ENCODE measurements around the gene HTRA3. TPM values are rescaled to one million over a fixed set of nuclear protein-coding genes. Genes with fewer than 3 reads are reported as not detected.

The HTRA3 gene
- total RNA-seq (1.5 TPM), polyA plus RNA-seq (2.1 TPM)
- long read RNA-seq, donor 1 = 0 reads
- long read RNA-seq, donor 2 = 0 reads
- long read RNA-seq, donor 3 = 0 reads
- long read RNA-seq, donor 4 = 0 reads
- long read RNA-seq, donor 5 = 0 reads
- long read RNA-seq, donor 6, partial matches to known transcripts = 0 of 2 reads
- long read RNA-seq, donor 6, other reads (novel, unspliced or antisense) = 0 of 2 reads
- long read RNA-seq, donor 7 = 0 reads
- long read RNA-seq, donor 8, partial matches to known transcripts = 0 of 1 reads
- long read RNA-seq, donor 8, other reads (novel, unspliced or antisense) = 0 of 1 reads
- long read RNA-seq, donor 9 = 0 reads
- long read RNA-seq, donor 10 = 0 reads

- Histone ChIP-seq H3K27ac (ENCODE audit: low read depth in 1 of 2, low read length in 1 of 2) (no peak within 1 kb of the TSS), H3K4me3 (ENCODE audit: low read length in 2 of 2) (peak within 1 kb of the TSS in 1 of 2 donors; percentile 21), H3K9me3 (ENCODE audit: control insufficient read depth in 2 of 2, insufficient read depth in 1 of 2, low read length in 1 of 2) (peaks cover 0 to 2% of the 10 kb centered on the region in 2 donors), H3K36me3 (ENCODE audit: control insufficient read depth in 2 of 2, insufficient read depth in 2 of 2, low read length in 1 of 2) (no peaks in the 10 kb centered on the region), H3K27me3 (ENCODE audit: control insufficient read depth in 2 of 2, insufficient read depth in 1 of 2, low read length in 1 of 2) (peaks cover 44 to 62% of the 10 kb centered on the region in 2 donors), H3K4me1 (ENCODE audit: control insufficient read depth in 2 of 2, insufficient read depth in 2 of 2, low read length in 2 of 2) (peaks cover 3 to 4% of the 10 kb centered on the region in 2 donors)
- 3% methylated on average over 111 of the region's 111 CpGs for WGBS
- DNase-seq (ENCODE audit: low read depth in 6 of 9, low spot score in 9 of 9) = no peak
Measured at GRCh38 chr4:8269535-8270417, at the start of gene HTRA3. Gene HTRA3, plus strand, starts transcription at chr4:8269754. Its CDS starts 215 bp downstream, at chr4:8269969.

GRCh38 chr4:8220661-8221450 lies 48.7 kb upstream of the HTRA3 start:
- Histone ChIP-seq H3K4me3 (ENCODE audit: low read length in 2 of 2) (no peak overlapping the region), H3K27ac (ENCODE audit: low read depth in 1 of 2, low read length in 1 of 2) (peak overlapping the region; percentile 88 to 89), H3K4me1 (ENCODE audit: control insufficient read depth in 2 of 2, insufficient read depth in 2 of 2, low read length in 2 of 2) (peaks cover 62 to 78% of the 10 kb centered on the region in 2 donors), H3K27me3 (ENCODE audit: control insufficient read depth in 2 of 2, insufficient read depth in 1 of 2, low read length in 1 of 2) (no peaks in the 10 kb centered on the region), H3K9me3 (ENCODE audit: control insufficient read depth in 2 of 2, insufficient read depth in 1 of 2, low read length in 1 of 2) (peaks cover 4 to 25% of the 10 kb centered on the region in 2 donors), H3K36me3 (ENCODE audit: control insufficient read depth in 2 of 2, insufficient read depth in 2 of 2, low read length in 1 of 2) (peaks cover 78 to 92% of the 10 kb centered on the region in 2 donors)
- WGBS = 91% methylated on average over 7 of the region's 7 CpGs
- DNase-seq (ENCODE audit: low read depth in 6 of 9, low spot score in 9 of 9) = no peak

GRCh38 chr4:8221476-8221875 lies 48.1 kb upstream of the HTRA3 start:
- H3K27ac ChIP-seq (ENCODE audit: low read depth in 1 of 2, low read length in 1 of 2) = peak overlapping the region in 1 of 2 donors; percentile 89
- WGBS = 10% methylated on average over 5 of the region's 5 CpGs

GRCh38 chr4:8221985-8222384 lies 47.6 kb upstream of the HTRA3 start:
- peaks cover 4 to 25% of the 10 kb centered on the region in 2 donors for H3K9me3 ChIP-seq (ENCODE audit: control insufficient read depth in 2 of 2, insufficient read depth in 1 of 2, low read length in 1 of 2)
- peak overlapping the region; percentile 89 to 91 for H3K27ac ChIP-seq (ENCODE audit: low read depth in 1 of 2, low read length in 1 of 2)
- H3K36me3 ChIP-seq (ENCODE audit: control insufficient read depth in 2 of 2, insufficient read depth in 2 of 2, low read length in 1 of 2) = peaks cover 76 to 91% of the 10 kb centered on the region in 2 donors
- no peak for DNase-seq (ENCODE audit: low read depth in 6 of 9, low spot score in 9 of 9)
- H3K4me3 ChIP-seq (ENCODE audit: low read length in 2 of 2) = no peak overlapping the region
- H3K27me3 ChIP-seq (ENCODE audit: control insufficient read depth in 2 of 2, insufficient read depth in 1 of 2, low read length in 1 of 2) = peaks cover 0 to 1% of the 10 kb centered on the region in 2 donors
- H3K4me1 ChIP-seq (ENCODE audit: control insufficient read depth in 2 of 2, insufficient read depth in 2 of 2, low read length in 2 of 2) = peaks cover 73 to 90% of the 10 kb centered on the region in 2 donors

More at GRCh38 chr4:8221476-8221875, 48.1 kb upstream of the HTRA3 start:
- Histone ChIP-seq H3K27me3 (ENCODE audit: control insufficient read depth in 2 of 2, insufficient read depth in 1 of 2, low read length in 1 of 2) (no peaks in the 10 kb centered on the region), H3K4me3 (ENCODE audit: low read length in 2 of 2) (no peak overlapping the region), H3K36me3 (ENCODE audit: control insufficient read depth in 2 of 2, insufficient read depth in 2 of 2, low read length in 1 of 2) (peaks cover 76 to 91% of the 10 kb centered on the region in 2 donors), H3K9me3 (ENCODE audit: control insufficient read depth in 2 of 2, insufficient read depth in 1 of 2, low read length in 1 of 2) (peaks cover 4 to 25% of the 10 kb centered on the region in 2 donors), H3K4me1 (ENCODE audit: control insufficient read depth in 2 of 2, insufficient read depth in 2 of 2, low read length in 2 of 2) (peaks cover 68 to 85% of the 10 kb centered on the region in 2 donors)
- DNase-seq (ENCODE audit: low read depth in 6 of 9, low spot score in 9 of 9) = peak in 1 of 9 donors; percentile 78

- Histone ChIP-seq H3K4me3 (ENCODE audit: low read length in 2 of 2) (no peak overlapping the region), H3K36me3 (ENCODE audit: control insufficient read depth in 2 of 2, insufficient read depth in 2 of 2, low read length in 1 of 2) (peaks cover 75 to 90% of the 10 kb centered on the region in 2 donors)
Measured at GRCh38 chr4:8222609-8223388, 46.8 kb upstream of the HTRA3 start.

GRCh38 chr4:8224267-8224974 lies 45.1 kb upstream of the HTRA3 start:
- WGBS = 52% methylated on average over 12 of the region's 12 CpGs
- H3K9me3 ChIP-seq (ENCODE audit: control insufficient read depth in 2 of 2, insufficient read depth in 1 of 2, low read length in 1 of 2) = peaks cover 2 to 21% of the 10 kb centered on the region in 2 donors
- peaks cover 0 to 6% of the 10 kb centered on the region in 2 donors for H3K27me3 ChIP-seq (ENCODE audit: control insufficient read depth in 2 of 2, insufficient read depth in 1 of 2, low read length in 1 of 2)
- peak overlapping the region; percentile 52 to 67 for H3K27ac ChIP-seq (ENCODE audit: low read depth in 1 of 2, low read length in 1 of 2)
- peak in 1 of 9 donors; percentile 61 for DNase-seq (ENCODE audit: low read depth in 6 of 9, low spot score in 9 of 9)
- peak overlapping the region in 1 of 2 donors; percentile 20 for H3K4me3 ChIP-seq (ENCODE audit: low read length in 2 of 2)
- H3K36me3 ChIP-seq (ENCODE audit: control insufficient read depth in 2 of 2, insufficient read depth in 2 of 2, low read length in 1 of 2) = peaks cover 64 to 84% of the 10 kb centered on the region in 2 donors
- peaks cover 75 to 94% of the 10 kb centered on the region in 2 donors for H3K4me1 ChIP-seq (ENCODE audit: control insufficient read depth in 2 of 2, insufficient read depth in 2 of 2, low read length in 2 of 2)

More at GRCh38 chr4:8222609-8223388, 46.8 kb upstream of the HTRA3 start:
- H3K9me3 ChIP-seq (ENCODE audit: control insufficient read depth in 2 of 2, insufficient read depth in 1 of 2, low read length in 1 of 2) = peaks cover 2 to 32% of the 10 kb centered on the region in 2 donors
- H3K27me3 ChIP-seq (ENCODE audit: control insufficient read depth in 2 of 2, insufficient read depth in 1 of 2, low read length in 1 of 2) = peaks cover 0 to 4% of the 10 kb centered on the region in 2 donors
- peaks cover 79 to 95% of the 10 kb centered on the region in 2 donors for H3K4me1 ChIP-seq (ENCODE audit: control insufficient read depth in 2 of 2, insufficient read depth in 2 of 2, low read length in 2 of 2)
- peak overlapping the region in 1 of 2 donors; percentile 8 for H3K27ac ChIP-seq (ENCODE audit: low read depth in 1 of 2, low read length in 1 of 2)
- DNase-seq (ENCODE audit: low read depth in 6 of 9, low spot score in 9 of 9) = no peak
- WGBS = 98% methylated on average over 15 of the region's 15 CpGs

GRCh38 chr4:8224975-8225625 lies 44.5 kb upstream of the HTRA3 start:
- peaks cover 2 to 21% of the 10 kb centered on the region in 2 donors for H3K9me3 ChIP-seq (ENCODE audit: control insufficient read depth in 2 of 2, insufficient read depth in 1 of 2, low read length in 1 of 2)
- DNase-seq (ENCODE audit: low read depth in 6 of 9, low spot score in 9 of 9) = peak in 1 of 9 donors; percentile 68
- H3K27ac ChIP-seq (ENCODE audit: low read depth in 1 of 2, low read length in 1 of 2) = peak overlapping the region; percentile 52 to 67
- peak overlapping the region; percentile 2 to 20 for H3K4me3 ChIP-seq (ENCODE audit: low read length in 2 of 2)
- H3K4me1 ChIP-seq (ENCODE audit: control insufficient read depth in 2 of 2, insufficient read depth in 2 of 2, low read length in 2 of 2) = peaks cover 79 to 94% of the 10 kb centered on the region in 2 donors
- WGBS = 20% methylated on average over 12 of the region's 12 CpGs
- peaks cover 57 to 80% of the 10 kb centered on the region in 2 donors for H3K36me3 ChIP-seq (ENCODE audit: control insufficient read depth in 2 of 2, insufficient read depth in 2 of 2, low read length in 1 of 2)
- H3K27me3 ChIP-seq (ENCODE audit: control insufficient read depth in 2 of 2, insufficient read depth in 1 of 2, low read length in 1 of 2) = peaks cover 0 to 8% of the 10 kb centered on the region in 2 donors

All from thymus (tissue), 14 donors.